AG09319 (cell line): ENCODE measurements around the gene KRTAP10-7.
"Not testable (repeated sequence)": the region's sequence is repeated elsewhere in the genome, so short reads cannot be mapped to it uniquely, and the experiment has no call there.

Source experiments
- DNase-seq: peaks from one replicate; pipeline ENCODE4 v3.0.0-alpha.2; 2010; ENCODE audit warnings: low read depth; ENCODE audit errors: extremely low read depth
- TF ChIP-seq, protein P1 (sequence below): IDR thresholded peaks from 2 replicates; pipeline ENCODE4 v1.5.1; 2011; ENCODE audit warnings: low read depth, mild to moderate bottlenecking, inconsistent platforms, low read length, moderate library complexity

KRTAP10-7 gene

DNA sequence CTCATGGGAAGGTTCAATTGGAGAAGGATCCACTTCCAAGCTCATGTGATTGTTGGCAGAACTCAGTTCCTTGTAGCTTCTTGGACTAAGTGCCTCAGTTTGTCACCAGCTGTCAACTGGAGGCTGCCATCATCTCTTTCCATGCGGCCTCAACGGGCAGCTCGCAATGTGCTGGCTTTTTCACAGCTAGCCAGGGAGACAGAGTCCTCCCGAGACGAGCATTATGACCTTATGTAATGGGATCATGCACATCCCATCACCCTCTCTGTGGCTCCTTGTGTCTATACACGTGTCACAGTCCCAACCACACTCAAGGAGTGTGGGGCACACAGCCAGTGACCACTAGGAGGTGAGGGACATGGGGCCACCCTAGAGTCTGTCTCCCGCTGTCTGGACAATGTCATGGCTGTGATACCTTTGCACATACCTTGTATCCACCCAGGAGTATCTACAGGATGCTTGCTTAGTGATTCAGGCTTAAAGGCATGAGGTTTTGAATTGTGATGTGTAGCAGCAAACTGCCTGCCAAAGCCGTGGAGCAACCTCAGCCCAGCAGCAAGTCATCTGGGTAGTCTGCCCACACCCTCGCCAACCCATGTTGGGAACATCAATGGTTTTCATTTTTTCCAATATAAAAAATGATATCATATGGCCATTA, 4.2 kb upstream of the KRTAP10-7 start:
- DNase-seq: no peak

DNA sequence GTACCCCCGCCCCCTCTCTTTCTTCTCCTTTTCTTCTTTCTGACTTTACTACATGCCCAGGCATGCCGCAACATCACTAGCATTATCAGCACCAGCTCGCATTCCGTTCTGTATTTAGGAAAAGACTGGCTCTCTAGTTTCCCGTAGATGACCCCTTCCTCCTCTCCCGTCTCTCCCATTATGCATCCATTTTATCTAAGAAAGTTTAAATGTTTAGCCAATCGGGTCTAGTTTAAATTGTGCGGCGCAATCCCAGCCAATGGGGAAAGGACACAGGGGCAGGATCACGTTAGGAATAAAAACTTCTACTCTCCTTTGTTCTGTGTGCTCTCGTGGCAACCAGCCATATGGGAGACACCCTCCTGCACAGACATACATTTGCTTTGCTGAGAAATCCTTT, 2.3 kb upstream of the KRTAP10-7 start:
- TF ChIP-seq, protein P1, sequence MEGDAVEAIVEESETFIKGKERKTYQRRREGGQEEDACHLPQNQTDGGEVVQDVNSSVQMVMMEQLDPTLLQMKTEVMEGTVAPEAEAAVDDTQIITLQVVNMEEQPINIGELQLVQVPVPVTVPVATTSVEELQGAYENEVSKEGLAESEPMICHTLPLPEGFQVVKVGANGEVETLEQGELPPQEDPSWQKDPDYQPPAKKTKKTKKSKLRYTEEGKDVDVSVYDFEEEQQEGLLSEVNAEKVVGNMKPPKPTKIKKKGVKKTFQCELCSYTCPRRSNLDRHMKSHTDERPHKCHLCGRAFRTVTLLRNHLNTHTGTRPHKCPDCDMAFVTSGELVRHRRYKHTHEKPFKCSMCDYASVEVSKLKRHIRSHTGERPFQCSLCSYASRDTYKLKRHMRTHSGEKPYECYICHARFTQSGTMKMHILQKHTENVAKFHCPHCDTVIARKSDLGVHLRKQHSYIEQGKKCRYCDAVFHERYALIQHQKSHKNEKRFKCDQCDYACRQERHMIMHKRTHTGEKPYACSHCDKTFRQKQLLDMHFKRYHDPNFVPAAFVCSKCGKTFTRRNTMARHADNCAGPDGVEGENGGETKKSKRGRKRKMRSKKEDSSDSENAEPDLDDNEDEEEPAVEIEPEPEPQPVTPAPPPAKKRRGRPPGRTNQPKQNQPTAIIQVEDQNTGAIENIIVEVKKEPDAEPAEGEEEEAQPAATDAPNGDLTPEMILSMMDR: no peak
- no peak for DNase-seq

More for the DNA sequence above, 4.2 kb upstream of the KRTAP10-7 start:
- TF ChIP-seq, protein P1: no peak

DNA sequence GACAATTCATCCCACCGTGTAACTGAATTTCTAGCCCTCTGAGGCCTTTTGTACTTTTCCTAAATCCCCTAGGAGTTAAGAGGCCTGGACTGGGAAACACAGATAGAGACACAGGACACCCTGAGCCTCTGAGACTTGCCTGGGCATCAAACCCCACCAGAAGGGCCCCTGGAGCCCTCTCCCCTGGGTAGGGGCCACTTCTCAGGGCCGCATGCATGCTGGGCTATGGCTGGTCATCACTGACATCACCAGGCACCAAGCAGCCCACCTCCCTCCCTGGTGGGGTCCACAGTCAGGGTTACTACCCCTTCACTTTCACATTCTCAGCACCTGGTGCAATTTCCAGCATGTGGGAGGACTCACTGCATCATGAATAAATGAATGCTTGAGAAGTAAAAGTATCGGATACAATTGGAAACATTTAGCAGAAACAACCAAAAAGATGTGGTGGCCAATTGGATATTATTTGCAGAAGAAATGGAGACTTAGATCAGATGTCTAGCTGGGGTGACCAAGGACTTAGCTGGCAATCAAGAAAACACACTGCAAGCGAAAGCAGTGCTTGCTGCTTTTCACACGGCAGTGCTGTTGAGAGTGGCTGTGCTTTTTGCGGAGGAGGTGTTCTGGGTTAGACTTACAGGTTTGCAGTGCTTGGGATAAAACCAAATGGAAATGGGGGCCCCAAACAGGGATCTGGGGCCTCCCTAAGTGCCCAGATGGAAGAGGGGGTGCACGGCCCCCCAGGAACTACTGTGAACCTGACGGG, 950 bp upstream of the KRTAP10-7 start:
- no peak for DNase-seq
- TF ChIP-seq, protein P1: no peak

DNA sequence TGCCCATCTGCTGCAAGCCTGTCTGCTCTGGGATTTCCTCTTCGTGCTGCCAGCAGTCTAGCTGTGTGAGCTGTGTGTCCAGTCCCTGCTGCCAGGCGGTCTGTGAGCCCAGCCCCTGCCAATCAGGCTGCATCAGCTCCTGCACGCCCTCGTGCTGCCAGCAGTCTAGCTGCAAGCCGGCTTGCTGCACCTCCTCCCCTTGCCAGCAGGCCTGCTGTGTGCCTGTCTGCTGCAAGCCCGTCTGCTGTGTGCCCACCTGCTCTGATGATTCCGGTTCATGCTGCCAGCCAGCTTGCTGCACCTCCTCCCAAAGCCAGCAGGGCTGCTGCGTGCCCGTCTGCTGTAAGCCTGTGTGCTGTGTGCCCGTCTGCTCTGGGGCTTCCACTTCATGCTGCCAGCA, 694 bp downstream of the KRTAP10-7 start:
- DNase-seq: not testable (repeated sequence)

DNA sequence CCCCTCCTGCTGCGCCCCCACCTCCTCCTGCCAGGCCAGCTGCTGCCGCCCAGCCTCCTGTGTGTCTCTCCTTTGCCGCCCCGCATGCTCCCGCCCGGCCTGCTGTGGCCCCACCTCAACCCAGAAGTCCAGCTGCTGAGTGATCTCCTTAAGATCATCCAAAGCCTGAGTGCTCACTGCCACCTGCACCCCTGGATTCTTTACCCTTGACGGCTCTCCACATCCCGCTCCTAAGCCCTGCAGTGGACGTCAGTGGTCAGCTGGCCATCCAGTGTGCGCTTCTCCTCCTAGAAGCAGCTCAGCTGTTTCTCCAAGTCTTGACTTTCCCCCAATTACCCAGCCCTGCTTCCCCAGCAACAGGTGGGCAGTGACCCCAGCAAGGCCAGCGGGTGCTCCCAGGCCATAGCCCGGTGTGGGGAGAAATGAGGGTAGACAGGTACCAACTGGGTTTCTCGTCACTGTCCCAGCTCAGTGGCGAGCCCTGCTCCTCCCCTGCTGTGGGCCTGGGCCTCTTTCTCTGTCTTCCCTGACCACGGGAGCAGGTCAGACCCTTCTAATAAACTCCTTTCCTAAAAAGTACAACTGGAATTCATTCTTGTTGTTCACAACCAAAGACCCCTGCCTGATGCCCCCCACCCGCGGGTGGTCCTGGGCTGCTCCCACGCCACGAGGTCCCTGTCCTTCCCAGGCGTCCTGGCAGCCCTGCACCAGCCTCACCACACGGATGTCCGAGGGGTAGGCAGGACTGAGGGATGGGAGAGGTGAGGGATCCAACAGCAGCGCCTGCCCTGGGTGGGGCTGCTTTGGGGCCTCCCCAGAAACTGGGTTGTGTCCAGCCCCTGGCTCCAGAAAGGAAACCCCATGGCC, 1.4 kb downstream of the KRTAP10-7 start:
- no peak for DNase-seq

DNA sequence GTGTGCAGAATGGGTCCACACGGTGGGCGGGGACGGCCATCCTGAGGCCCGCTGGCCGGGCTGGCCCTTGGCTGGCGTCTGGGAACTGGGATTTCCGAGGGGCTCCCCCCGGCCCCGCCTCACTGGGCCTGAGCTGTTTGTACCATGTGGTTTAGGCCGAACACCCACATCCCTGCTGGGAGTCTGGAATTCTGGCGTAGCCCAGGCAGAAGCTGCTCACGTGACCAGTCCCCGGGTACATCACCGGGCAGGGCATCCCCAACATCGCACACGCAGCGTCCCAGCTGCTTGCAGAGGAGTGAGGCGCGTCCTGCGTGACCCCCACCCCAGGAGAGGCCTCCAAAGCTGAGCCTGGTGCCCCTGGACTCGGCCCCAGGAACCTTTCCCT, 2.1 kb downstream of the KRTAP10-7 start:
- TF ChIP-seq, protein P1: no peak

More for the DNA sequence above, 1.4 kb downstream of the KRTAP10-7 start:
- TF ChIP-seq, protein P1: no peak

DNA sequence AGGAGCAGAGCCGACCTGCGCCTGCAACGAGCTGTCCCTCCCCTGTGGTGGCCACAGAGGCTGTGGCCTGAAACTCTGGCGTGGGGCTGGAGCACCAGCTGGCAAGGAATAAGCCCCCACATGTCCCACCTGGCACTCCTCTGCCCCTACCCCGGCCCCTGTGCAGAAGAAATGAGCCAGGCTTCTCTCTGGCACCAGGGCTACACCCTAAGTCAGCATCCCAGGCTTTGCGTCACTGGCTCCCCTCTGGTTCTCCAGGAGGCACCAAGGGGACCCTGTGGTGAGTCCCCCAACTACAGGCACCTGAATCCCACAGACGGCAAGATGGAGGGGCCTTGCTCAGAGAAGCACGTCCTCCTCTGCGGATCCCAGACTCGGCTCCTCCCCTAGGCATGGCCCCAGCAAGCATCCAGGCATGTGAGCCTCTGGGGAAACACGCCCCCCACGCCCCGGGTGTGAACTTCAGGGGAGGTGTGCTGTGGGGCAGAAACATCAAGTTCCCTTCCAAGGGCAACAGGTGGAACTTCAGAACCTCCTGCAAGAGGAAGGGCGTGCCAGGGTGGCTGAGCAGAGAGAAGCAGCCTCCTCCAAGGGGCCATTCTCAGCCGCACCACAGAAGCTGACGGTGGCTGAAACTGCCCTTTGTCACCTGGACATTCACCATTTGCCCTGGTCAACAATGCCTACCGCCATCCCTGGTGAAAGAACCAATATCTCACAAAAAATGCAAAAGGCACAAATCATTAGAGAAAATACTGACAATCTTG, 2.9 kb downstream of the KRTAP10-7 start:
- no peak for DNase-seq
- TF ChIP-seq, protein P1: no peak

More for the DNA sequence above, 2.1 kb downstream of the KRTAP10-7 start:
- no peak for DNase-seq
